GM19351 (cell line): ENCODE results near the gene FADS3.

ENCODE experiments used
- ATAC-seq: cut with Tn5 transposase; IDR thresholded peaks from one replicate; pipeline ENCODE4 v1.9.1; 2021; ENCODE audit warnings: mild to moderate bottlenecking, moderate library complexity; ENCODE audit not compliant: unreplicated experiment

Gene FADS3

GRCh38 chr11:61862714-61863547 lies 28.4 kb downstream of the FADS3 start:
- no peak for ATAC-seq

DNA sequence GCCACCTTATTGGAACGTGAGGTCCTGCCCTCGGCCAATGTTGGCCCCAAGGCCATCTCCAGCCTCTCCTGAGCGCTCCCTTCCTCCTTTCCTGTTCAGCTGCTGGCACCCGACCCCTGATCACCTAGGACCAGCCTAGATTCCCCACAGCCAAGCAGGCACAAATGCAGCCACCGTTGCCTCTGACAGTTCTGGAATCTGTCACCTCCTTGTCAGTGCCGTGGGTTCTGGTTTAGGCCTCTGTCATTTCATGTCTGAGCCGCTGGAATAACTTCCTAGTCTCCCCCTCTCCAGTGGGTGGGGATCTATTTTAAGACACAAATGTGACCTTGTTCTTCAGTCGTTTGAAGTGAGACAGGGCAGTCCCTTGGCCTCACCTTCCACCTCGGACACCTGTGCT lies 29.7 kb downstream of the FADS3 start:
- no peak for ATAC-seq

- ATAC-seq = no peak
Measured at GRCh38 chr11:61860054-61860903, 31.1 kb downstream of the FADS3 start.

GRCh38 chr11:61855939-61856680 lies 35.2 kb downstream of the FADS3 start:
- no peak for ATAC-seq

DNA sequence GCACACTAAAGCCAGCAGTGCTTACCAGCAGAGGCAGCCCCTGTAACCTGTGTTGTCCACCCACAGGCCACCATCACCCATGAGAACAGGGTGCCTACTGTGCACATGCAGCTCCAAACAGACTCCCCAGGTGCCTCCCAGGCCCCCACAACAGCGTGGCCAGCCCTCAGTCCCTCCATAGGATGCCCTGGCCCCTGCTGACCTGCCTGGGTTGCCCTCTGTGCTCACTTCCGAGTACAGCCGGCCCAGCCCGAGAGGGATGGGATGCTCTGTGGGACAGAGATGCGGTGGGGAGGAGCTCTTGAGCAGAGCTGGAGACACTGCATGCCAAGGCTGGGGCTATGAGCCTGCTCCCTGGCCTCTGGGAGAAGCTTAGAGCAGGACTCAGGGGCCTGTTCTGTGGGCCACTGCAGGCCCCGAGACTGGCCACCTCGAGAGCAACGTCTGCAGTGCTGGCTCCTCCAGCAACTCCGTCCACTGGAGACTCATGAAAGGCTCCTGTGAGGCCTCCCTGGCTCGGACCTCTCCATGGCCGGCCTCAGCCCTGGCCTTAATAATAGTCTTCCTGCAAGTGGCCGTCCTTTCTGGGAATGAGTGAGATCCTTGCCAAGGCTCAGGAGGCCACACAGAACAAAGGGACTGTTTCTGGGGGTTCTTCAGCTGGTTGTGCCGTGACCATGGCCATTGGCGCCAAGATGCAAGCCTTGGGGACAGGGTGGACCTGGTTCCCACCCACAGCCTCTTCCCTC lies 36.2 kb downstream of the FADS3 start:
- no peak for ATAC-seq

GRCh38 chr11:61854206-61854895 lies 37.0 kb downstream of the FADS3 start:
- no peak for ATAC-seq

DNA sequence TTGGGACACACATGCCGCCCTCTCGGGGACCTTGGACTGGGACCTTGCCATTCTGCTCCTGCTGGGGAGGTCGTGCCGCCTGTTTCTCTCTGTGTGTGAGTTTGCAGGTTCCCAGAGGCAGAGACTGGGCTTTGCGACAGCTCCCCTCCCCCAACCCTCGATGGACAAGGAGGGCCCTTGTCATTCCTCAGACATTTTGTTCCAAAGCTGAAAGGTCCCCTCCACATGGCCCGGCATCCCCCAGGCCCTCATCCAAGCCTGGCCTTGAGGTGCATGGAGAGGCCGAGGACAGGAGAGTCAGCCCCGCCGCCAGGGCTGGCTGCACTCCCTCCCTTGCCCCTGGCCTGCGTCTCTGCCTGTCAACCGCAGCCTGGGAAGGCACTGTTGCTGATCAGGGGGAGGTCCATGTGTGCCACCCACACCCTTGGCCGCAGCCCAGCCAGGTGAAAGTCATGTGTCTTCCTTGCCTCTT lies 37.6 kb downstream of the FADS3 start:
- no peak for ATAC-seq

GRCh38 chr11:61851900-61852295 lies 39.4 kb downstream of the FADS3 start:
- no peak for ATAC-seq

GRCh38 chr11:61851113-61851899 lies 40.0 kb downstream of the FADS3 start:
- no peak for ATAC-seq

DNA sequence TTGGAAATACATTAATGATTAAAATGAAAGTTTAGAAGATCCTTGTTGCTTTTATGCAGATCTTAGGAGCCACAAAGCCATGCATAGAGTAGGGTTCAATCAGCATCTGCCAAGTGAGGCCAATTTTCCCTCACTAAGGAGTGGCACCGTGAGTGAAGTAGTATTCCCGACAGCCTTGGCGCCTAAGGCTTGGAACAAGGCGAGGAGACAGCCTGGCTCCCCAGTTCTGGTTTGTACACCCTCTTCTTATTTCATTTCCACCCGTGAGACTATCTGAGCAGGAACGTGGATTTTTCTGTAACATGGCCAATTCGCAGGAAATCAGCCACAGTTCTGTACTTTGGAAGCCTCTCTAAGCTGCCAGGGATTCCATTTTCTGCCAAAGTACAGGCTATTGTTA lies 40.7 kb downstream of the FADS3 start:
- ATAC-seq = no peak

DNA sequence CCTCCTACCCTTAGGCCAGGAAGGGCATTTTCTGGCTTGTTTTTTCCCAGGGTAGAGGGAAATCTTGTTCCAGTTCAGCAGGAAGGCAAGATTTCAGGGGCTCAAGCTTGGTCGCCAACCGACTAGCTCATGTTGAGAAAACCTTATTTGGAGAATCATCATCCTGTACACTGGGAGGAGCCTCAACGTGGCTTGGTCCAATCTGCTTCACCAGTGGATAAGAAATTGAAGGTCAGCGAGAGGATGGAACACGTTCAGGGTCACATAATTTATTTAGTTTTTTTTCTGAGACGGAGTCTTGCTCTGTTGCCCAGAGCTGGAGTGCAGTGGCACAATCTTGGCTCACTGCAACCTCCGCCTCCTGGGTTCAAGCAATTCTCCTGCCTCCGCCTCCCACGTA lies 42.7 kb downstream of the FADS3 start:
- ATAC-seq = no peak

GRCh38 chr11:61847914-61848581 lies 43.3 kb downstream of the FADS3 start:
- no peak for ATAC-seq

DNA sequence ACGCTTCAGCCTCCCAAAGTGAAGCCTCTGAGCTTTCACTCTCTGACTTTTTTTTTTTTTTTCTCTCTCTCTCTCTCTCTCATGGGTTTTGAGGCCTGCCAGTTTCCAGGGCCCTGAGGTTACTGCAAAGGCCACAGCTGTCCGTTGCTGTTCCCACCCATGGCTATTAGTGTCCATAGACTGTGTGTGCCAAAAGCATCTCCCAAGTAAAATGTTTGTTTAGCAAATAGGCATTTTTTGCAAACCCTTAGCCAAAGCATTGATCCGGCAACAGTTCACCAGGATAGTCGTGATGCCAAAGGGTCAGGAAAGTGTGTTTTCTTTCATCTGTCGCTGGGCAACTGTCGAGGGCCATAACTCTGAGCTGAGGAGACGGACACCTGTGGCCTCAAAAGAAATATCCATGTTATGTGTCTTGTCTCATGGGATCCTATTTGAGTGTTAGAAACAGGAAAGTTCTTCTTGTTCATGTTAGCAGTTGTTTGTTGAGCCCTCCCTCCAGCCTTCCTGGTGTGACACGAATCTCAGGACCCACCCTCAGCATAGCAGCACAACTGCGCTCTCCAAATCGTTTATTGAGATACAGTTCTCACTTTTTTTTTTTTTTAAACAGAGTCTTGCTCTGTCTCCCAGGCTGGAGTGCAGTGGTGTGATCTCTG lies 44.9 kb downstream of the FADS3 start:
- ATAC-seq = no peak

DNA sequence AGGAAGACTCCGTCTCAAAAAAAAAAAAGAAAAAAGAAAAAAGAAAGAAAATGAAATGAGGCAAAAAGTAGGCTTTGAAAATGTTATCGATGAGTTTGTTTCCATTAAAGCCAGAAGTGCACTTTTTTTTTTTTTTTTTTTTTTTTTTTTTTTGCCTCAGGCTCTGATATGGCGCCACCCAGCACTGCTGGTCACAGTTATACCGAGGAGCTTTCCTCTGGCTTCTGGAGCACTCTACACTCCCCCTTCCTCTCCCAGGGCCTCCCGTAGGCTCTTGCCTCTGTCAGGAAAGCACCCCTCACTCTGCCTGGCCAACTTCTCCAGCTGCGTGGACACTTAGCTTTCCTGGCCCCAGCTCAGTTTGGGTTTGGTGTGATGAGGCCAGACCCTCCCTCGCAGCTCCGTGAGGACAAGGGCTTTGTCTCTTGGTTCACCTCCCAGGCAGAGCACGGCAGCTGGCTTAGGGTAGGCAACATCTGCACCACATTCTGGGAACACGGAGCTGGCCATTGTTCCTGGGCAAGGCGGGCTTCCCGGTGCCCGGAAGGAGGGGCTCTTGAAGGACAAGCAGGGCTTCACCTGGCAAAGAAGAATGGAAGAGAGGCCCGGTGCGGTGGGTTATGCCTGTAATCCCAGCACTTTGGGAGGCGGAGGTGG lies 46.3 kb downstream of the FADS3 start:
- ATAC-seq = no peak

GRCh38 chr11:61842528-61842820 lies 48.9 kb downstream of the FADS3 start:
- no peak for ATAC-seq

GRCh38 chr11:61841636-61842527 lies 49.5 kb downstream of the FADS3 start:
- no peak for ATAC-seq

GRCh38 chr11:61840371-61840770 lies 51.0 kb downstream of the FADS3 start:
- no peak for ATAC-seq
